ENCODE results near the gene F10.

The F10 gene

DNA sequence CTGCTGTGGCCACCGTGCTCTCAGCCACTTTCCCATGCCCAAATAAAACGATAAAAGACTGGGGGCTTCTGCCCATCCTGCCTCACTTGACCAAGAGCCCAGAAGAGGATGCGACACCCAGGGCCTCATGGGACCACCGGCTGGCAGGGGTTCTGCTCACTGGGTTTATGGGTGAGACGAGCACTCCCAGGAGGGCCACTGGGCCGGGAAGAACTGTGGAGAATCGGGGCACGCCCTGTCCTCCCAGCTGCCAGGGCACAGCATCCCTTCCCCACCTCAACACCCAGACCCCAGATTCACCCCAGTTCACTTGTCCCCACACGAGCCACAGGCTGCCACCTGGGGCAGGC lies 4.7 kb upstream of the F10 start:
- DNase-seq = no peak

DNA sequence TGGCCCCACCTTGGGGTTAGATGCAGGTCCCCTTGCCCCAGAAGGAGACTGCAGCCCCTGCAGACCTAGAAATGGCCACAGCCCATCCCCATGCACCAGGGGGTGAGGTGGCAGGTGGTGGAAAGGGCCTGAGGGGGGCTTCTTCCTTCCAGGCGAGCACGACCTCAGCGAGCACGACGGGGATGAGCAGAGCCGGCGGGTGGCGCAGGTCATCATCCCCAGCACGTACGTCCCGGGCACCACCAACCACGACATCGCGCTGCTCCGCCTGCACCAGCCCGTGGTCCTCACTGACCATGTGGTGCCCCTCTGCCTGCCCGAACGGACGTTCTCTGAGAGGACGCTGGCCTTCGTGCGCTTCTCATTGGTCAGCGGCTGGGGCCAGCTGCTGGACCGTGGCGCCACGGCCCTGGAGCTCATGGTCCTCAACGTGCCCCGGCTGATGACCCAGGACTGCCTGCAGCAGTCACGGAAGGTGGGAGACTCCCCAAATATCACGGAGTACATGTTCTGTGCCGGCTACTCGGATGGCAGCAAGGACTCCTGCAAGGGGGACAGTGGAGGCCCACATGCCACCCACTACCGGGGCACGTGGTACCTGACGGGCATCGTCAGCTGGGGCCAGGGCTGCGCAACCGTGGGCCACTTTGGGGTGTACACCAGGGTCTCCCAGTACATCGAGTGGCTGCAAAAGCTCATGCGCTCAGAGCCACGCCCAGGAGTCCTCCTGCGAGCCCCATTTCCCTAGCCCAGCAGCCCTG lies 4.2 kb upstream of the F10 start:
- no peak for DNase-seq

DNA sequence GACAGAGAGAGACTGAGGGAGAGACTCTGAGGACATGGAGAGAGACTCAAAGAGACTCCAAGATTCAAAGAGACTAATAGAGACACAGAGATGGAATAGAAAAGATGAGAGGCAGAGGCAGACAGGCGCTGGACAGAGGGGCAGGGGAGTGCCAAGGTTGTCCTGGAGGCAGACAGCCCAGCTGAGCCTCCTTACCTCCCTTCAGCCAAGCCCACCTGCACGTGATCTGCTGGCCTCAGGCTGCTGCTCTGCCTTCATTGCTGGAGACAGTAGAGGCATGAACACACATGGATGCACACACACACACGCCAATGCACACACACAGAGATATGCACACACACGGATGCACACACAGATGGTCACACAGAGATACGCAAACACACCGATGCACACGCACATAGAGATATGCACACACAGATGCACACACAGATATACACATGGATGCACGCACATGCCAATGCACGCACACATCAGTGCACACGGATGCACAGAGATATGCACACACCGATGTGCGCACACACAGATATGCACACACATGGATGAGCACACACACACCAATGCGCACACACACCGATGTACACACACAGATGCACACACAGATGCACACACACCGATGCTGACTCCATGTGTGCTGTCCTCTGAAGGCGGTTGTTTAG lies 3.3 kb upstream of the F10 start:
- no peak for DNase-seq

DNA sequence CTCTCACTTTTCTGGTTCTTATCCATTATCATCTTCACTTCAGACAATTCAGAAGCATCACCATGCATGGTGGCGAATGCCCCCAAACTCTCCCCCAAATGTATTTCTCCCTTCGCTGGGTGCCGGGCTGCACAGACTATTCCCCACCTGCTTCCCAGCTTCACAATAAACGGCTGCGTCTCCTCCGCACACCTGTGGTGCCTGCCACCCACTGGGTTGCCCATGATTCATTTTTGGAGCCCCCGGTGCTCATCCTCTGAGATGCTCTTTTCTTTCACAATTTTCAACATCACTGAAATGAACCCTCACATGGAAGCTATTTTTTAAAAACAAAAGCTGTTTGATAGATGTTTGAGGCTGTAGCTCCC lies 2.8 kb upstream of the F10 start:
- DNase-seq = no peak

DNA sequence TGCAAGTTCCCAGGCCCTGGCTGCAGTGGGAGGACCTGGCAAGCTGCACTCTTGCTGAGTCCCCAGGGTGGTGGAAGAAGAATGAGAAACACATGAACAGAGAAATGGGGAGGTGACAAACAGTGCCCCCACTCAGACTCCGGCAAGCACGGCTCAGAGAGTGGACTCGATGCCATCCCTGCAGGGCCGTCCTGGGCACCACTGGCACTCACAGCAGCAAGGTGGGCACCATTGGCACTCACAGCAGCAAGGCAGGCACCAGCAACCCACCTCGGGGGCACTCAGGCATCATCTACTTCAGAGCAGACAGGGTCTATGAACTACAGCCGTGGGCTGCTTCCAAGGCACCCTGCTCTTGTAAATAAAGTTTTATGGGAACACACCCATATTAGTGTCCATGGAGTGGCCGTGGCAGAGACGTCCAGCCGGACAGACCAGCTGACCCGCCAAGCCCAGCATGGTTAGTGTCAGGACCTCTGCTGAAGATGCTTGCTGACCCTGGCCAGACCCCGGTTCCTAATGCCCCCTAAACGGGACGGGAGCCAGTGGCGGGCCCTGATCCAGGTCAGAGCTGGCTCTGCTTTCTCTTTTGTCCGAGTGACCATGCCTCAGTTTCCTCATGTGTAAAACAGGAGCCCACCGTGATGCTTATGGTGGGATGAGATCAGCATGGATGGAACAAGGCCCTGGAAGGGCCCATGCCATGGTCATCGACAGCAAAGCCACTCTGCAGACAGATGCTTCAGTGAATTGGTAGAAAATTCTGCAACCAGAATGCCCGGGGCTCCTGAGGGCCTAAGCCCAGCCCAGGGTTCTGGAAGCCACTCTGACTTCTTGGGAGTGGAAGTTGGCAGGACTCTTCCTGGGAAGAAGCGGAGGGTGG lies 2.1 kb upstream of the F10 start:
- DNase-seq = no peak

DNA sequence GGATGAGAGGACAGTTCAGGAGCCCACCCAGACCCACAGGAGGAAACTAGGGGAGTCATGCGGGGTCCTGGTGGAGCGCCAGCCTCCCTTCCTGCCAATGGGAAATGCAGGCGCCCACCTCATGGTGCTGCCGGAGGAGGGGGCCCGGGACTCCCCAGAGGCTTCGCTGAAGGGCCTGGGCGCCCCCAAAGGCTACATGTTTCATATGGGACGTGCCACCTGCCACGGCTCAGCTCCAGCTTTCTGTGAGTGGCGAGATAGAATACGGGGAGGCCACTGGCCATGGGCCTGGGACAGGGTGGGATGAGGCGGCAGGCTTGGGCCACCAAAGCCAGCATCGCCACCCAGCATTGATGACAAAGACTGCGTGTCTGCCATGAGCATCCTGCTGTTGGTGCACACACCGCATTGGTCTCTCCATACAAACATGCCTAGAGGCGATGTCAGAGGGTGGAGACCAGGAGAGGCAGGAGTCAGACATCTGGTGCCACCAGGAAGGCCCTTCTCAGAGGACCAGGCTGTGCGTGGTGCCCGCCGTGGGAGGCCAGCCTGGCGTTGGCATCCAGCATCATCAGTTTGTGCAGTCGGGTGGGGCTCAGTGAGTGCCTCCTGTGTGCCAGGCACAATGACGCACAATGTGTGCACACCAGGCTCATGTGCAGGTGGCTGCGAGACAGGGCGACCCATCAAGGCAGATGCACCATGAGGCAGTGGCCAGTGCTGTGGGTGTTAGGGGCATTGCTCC lies 1.2 kb upstream of the F10 start:
- DNase-seq = no peak

DNA sequence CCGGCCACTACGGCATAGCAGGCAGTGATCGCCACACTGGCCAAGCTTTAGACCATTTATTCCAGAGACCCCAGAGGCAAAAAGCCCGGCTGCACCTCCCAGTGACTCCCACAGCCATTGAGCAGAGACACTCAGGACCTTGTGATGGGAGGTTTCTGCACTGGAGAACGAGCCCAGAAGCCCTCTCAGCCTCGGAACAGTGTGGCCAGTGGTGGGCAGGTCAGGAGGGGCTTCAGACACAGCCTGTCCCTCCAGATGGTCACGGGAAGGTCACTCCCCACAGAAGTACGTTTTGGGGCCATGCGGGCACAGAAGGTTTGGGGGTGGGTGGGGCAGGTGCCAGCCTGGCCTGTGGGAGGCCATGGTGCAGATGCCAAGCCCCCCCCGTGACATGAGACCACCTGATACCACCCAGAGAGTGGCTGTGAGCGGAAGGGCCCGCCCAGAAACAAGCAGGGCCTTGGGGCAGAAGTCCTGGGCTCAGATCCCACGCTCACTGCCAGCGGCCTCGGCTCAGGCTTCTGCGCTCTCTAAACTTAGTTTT lies 599 bp upstream of the F10 start:
- DNase-seq = no peak

DNA sequence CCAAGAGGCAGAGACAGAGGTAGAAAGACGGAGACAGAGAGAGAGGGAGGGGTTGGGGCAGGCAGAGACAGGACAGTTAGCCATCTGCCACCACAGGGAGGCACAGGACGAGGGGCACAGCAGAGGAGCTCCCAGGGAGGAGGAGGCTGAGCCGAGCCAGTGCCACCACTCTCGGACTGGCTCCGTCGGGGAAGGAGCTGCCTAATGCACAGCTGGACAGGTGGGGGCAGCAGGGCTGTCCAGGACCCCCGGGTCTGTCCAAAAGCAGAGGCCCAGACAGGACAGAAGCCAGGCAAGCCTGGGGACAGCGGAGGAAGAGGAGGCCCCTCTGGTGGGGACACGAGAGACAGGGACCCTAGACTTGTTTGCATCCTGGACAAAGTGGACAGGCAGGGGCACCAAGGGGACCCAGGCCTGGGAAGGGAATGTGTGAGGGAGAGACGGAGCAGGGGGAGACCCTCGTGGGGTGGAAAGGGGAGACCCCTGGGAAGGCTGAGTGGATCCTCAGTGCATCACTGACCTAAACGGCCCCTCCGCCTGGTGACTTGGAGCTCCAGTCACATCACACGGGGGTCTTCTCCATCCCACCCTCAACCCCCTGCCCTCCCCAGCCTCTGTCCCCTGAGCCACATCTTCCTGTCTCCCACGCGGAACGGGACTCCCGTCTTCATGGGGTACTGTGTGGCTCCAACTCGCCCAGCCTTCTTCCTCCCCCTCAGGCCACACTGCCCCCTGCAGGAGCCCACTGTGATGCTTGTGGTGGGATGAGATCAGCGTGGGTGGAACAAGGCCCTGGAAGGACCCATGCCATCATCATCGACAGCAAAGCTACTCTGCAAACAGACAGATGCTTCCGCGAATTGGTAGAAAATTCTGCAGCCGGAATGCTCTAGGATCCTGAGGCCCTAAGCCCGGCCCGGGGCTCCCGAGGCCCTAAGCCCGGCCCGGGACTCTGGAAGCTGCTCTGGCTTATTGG lies 915 bp downstream of the F10 start:
- no peak for DNase-seq

DNA sequence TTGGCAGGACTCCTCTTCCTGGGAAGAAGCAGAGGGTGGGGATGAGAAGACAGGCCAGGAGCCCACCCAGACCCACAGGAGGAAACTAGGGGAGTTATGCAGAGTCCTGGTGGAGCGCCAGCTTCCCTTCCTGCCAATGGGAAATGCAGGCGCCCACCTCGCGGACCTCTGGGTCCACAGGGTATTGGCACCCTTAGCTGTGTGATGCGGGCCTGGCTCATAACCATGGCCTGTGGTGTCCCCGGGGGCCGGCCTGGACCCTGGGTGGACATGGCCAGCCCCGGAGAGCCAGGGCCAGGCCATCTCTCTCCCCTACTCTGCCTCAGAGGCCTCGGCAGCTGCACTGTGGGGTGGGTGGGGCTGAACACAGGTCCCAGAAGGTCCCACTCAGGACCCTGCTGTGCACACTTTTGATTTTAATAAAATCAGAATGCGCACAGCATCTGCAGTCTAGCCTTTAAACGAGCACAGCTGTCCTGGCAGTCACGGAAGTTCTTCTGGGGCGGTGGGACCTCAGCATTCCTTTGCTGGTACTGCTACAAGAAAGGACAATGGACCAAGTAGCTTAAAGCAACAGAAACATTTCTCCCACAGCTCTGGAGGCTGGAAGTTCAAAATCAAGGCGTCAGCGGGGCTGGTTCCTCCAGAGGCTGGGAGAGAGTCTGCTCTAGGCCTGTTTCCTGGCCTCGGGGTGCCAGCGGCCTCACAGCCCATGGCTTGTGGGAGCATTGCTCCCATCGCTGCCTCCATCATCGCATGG lies 1.8 kb downstream of the F10 start:
- DNase-seq = no peak

DNA sequence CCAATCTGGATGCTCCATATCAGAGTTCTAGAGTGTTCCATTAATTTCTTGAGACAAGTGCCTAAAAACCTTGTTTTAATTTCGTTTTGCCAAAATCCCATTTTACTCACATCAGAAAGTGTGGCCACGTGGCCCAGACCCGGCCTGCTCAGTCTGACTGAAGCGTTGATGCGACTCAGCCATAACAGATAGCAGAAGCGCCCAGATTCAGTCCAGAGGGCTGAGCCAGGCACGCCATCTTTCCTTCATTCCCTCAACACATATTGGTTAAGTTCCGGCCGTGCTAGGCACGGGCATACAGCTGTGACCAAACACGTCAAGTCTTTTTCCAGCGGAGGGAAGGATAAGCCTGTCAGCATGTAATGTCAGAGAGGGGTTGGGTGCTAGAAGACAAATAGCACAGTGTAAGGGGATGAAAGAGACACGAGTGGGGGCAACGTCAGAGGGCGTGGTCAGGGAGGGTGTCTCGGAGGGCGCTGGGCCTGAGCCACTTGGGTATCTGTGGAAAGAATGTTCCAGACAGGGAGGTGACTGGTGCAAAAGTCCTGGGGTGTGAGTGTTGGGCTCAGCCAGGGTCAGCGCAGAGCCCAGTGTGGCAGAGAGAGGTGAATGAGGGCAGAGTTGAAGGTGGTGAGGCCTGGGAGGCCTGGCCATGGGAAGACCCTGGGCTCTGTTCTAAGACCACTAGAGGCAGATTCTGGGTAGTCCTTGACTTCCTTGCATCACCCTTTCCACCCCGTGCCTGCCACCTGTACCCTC lies 3.1 kb downstream of the F10 start:
- DNase-seq = no peak

DNA sequence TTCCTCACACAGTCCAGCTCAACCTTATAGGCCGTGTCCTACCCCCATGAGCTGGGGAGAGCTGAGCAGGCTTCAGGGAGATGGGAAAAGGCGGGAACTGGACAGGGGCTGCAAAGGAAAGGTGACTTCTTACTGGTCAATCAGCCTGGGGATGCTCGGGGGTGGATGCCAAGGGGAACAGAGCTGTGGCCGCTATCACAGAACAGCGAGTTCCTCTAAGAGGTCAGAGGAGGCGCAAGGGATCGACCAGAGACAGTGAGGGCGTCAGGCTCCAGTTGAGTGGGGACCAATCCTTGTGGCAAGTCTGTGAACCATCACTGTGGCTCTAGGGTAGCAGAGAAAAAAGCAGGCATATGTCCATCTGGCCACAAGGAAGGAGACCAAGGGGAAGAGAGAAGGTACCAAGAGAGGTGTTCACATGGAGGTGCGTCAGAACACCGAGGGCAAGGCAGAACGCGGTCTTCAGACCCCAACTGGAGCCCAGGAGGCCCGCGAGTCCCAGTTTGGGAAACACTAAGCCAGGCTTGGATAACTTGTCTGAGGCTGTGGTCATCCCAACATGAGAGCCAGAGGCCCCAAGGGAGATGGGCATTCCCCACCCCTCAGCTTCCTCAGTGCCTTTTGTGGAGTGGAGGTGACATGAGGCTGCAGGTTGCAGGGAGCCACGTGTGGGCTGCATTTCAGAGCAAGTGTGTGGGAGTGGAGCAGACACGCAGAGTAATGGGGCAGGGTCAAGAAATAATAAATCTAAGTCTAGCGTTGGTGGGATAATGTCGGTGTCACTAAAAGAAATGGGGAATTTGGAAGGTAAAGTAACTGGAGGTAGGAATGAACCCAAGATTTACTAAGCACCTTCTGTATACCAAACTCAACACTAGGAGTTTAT lies 3.9 kb downstream of the F10 start:
- no peak for DNase-seq

DNA sequence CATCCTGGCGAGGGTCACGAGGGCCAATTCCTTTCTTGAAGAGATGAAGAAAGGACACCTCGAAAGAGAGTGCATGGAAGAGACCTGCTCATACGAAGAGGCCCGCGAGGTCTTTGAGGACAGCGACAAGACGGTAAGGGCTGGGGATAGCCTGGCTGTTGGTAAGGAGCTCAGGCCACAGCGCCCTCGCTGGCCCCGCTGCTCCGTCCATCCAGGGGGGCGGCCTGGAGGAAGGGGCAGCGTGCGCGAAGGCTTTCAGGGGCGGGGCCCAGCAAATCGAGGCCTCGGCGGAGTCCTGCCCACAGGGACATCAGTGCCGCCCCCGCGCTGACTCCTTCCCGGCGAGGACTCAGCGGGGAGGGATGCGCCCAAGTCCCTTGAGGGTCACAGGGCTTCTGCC lies 6.9 kb downstream of the F10 start:
- no peak for DNase-seq

DNA sequence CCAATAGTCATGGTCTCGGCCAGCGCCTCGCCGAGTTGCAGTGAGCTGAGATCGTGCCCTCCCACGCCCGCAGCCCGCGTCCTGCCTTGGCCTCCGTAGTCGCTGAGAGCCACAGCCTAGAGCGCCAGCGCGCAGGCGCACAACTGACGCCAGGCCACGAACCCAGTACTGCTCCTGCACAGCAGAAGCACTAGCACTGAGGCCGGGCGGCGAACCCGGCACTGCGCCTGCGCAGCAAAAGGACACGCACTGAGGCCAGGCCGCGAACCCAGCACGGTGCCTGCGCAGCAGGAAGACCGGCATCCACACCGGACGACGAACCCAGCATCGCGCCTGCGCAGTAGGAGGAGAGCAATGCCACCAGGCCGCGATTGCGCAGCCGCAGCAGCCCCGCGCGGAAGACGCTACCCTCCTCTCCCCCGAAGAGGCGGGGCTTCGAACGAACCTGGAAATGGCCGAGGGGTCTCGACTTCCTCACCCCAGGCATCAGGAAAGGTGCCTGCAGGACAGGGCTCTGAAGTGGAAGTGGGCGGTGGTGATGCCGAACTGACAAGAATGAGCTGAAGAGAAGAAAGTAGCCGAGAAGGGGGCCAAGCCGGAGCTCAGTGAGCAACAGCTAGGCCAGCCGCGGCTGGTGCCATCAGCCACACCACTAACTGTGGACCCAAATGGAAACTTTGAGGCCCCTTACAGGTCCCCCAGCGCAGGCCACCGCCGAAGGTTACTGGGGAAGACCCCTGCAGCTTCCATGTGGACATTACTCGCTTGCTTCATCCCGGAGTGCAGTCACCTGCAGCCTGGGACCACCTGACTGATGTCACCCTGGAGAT lies 7.5 kb downstream of the F10 start:
- DNase-seq = peak; percentile 19

DNA sequence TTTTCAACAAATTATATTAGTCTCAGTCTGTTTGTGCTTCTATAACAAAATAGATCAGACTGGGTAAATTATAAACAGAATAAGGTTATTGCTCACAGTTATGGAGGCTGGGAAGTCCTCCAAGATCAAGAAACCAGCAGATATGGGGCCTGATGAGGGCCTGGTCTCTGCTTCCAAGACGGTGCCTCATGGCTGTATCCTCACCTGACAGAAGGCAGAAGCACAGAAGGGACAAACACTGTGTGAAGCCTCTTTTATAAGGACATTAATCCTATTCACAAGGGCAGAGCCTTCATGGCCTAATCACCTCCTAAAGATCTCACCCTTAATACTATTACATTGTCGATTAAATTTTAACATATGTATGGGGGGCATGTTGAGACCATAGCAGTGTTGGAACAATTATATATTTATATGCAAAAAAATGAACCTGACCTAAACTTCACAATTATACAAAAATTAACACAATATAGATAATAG lies 12.7 kb downstream of the F10 start:
- DNase-seq = no peak

DNA sequence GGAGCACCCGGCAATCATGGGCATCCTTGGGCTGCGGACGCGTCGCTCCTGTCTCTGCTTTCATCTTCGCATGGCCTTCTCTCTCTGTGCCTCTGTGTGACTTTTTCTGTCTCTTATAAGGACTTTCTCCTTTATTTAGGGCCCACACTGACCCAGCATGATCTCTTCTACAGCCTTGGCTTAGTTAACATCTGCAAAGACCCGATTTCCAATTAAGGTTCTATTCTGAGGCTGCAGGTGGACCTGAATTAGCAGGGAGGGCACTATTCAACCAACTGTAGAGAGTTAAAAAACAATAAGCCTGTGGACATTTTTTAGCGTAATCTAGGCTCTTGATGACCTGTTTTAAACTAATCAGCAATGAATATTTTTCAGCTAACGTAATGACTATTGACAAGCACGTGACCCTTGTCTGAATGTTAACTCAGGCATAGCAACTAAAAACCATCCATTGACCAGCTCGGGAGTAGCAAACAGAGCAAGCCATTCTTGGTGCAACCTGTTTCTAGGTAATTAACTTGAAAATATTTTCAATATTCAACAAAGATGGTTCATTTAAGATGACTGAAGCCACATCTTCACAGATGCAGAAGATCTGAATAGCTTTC lies 15.2 kb downstream of the F10 start:
- no peak for DNase-seq

DNA sequence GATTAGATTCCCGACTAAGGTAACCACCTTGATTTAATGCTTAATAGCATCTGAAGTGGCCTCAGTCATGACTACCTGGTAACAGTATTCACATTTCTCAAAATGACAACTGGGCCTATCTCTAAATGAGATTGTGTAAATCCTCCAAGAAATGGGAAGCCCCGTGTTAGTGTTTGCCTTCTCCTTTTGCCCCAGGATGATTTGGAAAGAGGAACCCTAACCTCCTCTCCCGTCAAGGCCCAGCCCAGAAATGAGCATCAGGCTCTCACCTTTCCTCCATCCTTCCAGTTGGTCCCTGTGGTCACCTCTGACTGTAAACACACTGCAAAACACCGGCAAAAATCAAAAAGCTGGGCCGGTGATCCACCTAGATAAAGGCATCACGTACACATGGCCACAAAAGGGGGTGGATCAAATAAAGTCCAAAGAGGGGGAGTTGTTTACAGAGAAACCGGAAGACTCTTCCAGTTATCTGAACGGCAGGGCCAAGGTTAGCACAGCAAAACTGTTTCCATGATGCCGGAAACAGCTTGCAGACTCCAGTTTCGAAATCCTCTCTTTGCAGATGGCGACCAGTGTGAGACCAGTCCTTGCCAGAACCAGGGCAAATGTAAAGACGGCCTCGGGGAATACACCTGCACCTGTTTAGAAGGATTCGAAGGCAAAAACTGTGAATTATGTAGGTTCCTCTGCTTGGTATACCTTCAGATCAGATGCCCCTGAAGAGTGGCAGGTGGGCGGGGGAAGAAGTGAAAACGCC lies 16.4 kb downstream of the F10 start:
- DNase-seq = no peak

Data from fibroblast of skin of scalp (primary cell).